H1 (cell line): ENCODE data around the gene SCRN1. TPM values are rescaled to one million over a fixed set of nuclear protein-coding genes. Genes with fewer than 3 reads are reported as not detected.

Source experiments
- CBX8 ChIP-seq: fragments of 300-800, 300-1000 bp; sonication (generic); IDR thresholded peaks from 2 replicates; pipeline ENCODE4 v1.7.1; 2016; ENCODE audit warnings: low read depth, low read length, borderline replicate concordance
- CHD1 ChIP-seq: IDR thresholded peaks from 2 replicates; pipeline ENCODE4 v1.6.1; 2012; ENCODE audit warnings: low read depth, low read length, improper control_type of control experiment
- YY1 ChIP-seq: IDR thresholded peaks from 2 replicates; pipeline ENCODE4 v1.6.1; 2011; ENCODE audit warnings: low read depth, mild to moderate bottlenecking, low read length
- polyA plus RNA-seq, 7 experiments: library from polyadenylated mRNA; depleted of rRNA in 3 of 7; stranded (reverse) in 5 of 7; unstranded in 2 of 7; fragments of >200 nt in 5 of 7; fragments of 200-250 nt in 2 of 7; gene quantifications; 1 replicate in 5 of 7; 2 replicates in 1 of 7; 4 replicates in 1 of 7; pipeline versions ENCODE4 v1.2.1 to v1.2.3, GENCODE V29; 2011 to 2013; ENCODE audit warnings: missing spikeins in 2 of 7, mixed read lengths in 2 of 7
- total RNA-seq: library from RNA; stranded (reverse); fragmentation: NEBNext Ultra II Directional; extraction: Animal tissue kit (Norgen Biotek cat#: 25700); gene quantifications from 2 replicates; pipeline ENCODE4 v1.2.1, GENCODE V29; 2021

Gene SCRN1
- total and polyA plus RNA-seq, 2 of the 8 experiments (the other 6 are each of a cell fraction or from before 2014, with no cell fraction given): 36.0 to 75.8 TPM

GRCh38 chr7:30018451-30018850, 28.9 kb upstream of the SCRN1 start (continued):
- TF ChIP-seq CBX8: no peak
- TF ChIP-seq YY1: no peak
- TF ChIP-seq CHD1: no peak
